ENCODE data around the gene FIGN.
A peak's percentile ranks its signal among the peaks of the same experiment; 100 is the strongest.

FIGN gene, protein sequence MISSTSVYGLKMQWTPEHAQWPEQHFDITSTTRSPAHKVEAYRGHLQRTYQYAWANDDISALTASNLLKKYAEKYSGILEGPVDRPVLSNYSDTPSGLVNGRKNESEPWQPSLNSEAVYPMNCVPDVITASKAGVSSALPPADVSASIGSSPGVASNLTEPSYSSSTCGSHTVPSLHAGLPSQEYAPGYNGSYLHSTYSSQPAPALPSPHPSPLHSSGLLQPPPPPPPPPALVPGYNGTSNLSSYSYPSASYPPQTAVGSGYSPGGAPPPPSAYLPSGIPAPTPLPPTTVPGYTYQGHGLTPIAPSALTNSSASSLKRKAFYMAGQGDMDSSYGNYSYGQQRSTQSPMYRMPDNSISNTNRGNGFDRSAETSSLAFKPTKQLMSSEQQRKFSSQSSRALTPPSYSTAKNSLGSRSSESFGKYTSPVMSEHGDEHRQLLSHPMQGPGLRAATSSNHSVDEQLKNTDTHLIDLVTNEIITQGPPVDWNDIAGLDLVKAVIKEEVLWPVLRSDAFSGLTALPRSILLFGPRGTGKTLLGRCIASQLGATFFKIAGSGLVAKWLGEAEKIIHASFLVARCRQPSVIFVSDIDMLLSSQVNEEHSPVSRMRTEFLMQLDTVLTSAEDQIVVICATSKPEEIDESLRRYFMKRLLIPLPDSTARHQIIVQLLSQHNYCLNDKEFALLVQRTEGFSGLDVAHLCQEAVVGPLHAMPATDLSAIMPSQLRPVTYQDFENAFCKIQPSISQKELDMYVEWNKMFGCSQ

DNA sequence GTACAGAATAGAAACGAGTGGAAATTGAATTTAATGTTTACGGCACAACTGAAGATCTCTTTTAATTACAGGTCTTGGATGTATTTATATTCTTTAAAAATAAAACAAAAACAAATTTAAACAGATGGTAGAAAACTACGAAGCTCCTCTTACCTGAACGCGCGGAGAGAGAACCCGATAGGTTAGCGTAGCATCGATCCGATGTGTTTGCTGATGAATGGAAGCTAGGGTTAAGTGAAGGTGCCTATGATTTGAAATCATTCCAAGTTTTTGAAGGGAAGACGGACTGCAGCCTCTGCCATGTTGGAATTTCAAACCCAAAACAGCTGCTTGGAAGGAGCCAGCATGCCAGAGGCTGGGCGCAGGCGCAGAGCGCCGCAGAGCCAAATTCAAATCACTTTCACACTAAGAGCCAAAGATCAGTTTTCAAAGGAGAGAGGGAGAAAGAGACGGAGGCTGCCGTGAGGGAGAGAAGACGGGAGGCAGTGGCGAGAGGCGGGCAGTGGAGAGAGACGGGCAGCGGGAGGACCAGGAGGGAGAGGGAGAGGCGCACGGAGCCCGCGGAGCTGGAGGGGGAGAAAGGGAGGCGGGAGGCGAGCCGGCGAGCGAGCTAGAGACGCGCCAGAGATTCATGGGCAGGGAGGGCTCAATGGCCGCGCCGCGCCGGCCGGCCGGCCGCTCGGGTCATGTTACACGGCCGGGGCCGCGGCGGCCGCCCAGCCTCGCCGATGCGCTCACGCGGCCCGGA is at the start of gene FIGN:
TSS of gene FIGN (minus strand) at position 324 of the 748 bp plus-strand sequence. CDS start 1,081 bp downstream, outside the sequence.
- H3K4me3 ChIP-seq (ENCODE audit: low read depth, low read length), result peak within 1 kb of the TSS; percentile 72
- TF ChIP-seq, protein P1, sequence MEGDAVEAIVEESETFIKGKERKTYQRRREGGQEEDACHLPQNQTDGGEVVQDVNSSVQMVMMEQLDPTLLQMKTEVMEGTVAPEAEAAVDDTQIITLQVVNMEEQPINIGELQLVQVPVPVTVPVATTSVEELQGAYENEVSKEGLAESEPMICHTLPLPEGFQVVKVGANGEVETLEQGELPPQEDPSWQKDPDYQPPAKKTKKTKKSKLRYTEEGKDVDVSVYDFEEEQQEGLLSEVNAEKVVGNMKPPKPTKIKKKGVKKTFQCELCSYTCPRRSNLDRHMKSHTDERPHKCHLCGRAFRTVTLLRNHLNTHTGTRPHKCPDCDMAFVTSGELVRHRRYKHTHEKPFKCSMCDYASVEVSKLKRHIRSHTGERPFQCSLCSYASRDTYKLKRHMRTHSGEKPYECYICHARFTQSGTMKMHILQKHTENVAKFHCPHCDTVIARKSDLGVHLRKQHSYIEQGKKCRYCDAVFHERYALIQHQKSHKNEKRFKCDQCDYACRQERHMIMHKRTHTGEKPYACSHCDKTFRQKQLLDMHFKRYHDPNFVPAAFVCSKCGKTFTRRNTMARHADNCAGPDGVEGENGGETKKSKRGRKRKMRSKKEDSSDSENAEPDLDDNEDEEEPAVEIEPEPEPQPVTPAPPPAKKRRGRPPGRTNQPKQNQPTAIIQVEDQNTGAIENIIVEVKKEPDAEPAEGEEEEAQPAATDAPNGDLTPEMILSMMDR (IDR thresholded peaks at IDR 0.05; ENCODE audit: low read depth, low read length), result no peak

DNA sequence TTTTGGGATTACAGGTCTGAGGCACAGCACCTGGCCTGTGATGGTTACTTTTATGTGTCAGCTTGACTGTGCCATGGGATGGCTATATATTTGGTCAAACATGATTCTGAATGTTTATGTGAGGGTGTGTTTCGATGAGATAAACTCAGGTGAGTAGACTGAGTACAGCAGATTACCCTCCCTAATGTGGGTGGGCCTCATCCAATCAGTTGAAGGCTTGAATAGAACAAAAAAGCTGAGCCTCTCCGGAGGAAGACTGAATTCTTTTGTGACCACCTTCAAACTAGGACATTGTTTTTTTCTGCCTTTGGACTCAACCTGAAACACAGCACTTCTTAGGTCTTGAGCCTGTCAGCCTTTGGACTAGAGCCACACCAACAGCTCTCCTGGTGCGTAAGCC is 49.4 kb upstream of the FIGN start:
- no peak overlapping the region for H3K4me3 ChIP-seq (ENCODE audit: low read depth, low read length)
- TF ChIP-seq, protein P1 (IDR thresholded peaks at IDR 0.05; ENCODE audit: low read depth, low read length), result no peak

DNA sequence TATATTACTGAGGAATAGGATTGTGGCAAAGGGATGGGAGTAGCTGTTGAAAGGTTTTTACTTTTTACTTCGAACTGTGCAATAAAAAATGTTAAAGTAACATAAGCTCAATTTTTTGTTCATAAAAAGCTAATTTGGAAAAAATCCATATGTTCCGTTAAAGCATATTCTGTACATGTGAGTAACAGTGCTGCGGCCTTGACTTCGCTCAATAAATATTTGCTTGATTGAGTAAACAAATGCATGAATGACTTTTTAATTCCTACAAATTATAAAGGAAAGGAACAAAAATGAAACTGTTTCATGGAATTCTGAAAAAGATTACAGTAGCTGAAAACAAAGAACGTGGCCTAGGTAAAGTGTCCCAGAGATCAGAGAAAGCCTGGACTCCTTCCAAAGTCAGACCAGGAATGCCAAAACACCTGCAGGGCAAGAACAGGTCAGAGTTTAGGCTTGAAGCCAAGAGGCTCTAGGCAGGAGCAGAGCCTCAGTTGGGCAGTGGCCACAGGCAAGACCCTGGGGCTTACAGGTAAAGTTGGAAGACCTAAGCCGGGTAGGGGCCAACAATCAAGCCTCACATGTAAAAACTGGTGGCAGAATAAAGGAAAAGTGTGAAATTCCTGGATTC is 44.3 kb upstream of the FIGN start:
- TF ChIP-seq, protein P1 (IDR thresholded peaks at IDR 0.05; ENCODE audit: low read depth, low read length), result no peak
- H3K4me3 ChIP-seq (ENCODE audit: low read depth, low read length), result no peak overlapping the region

DNA sequence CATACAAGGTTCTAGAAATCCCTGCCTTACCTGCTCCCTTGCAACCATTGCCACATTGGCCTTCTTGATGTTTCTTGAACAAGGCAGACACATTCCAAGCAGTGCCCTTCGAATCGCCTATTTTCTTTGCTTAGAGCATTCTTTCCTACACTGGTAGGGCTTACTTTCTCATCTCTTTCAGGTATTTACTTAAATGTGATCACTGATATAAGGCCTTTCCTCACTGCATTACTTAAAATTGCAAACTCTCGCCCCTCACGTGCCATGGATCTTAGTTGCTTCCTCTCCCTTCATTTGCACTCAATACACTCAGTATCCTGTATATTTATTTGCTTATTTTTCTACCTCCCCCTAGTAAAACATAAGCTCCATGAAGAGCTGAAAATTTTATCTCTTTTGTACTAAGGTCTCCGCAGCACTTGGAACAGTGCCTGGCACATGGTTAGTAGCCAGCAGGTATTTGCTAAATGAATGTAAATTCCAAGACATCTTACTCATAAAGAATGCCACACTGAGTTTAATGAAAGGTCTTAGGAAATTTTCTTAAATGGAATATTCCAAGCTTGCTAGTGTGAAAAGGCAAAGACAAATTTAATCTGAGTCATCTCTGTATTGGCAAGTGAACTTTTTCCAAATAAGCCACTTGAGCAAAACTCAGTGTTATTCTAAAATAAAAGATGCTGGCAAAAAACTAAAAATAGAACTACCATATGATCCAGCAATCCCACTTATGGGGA is 42.4 kb upstream of the FIGN start:
- TF ChIP-seq, protein P1 (IDR thresholded peaks at IDR 0.05; ENCODE audit: low read depth, low read length), result no peak
- H3K4me3 ChIP-seq (ENCODE audit: low read depth, low read length), result no peak overlapping the region

DNA sequence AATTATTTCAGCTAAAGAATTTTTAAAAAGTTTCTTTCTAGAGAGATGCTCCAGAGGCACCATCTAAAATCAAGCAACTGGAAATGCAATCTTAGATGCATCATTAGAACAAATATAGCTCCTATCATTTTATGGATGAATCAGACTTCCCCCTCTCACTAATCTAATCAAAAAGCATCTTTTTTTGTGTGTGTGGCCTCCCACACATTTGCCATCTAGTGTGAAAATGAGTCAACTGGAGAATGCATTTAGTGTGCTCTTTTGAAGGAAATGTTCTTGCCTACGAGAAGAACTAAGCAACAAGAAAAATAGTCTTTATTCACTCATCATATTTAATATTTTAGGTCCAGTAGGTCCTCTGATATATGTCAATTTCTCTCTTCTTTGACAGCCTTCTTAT is 39.5 kb upstream of the FIGN start:
- no peak overlapping the region for H3K4me3 ChIP-seq (ENCODE audit: low read depth, low read length)

DNA sequence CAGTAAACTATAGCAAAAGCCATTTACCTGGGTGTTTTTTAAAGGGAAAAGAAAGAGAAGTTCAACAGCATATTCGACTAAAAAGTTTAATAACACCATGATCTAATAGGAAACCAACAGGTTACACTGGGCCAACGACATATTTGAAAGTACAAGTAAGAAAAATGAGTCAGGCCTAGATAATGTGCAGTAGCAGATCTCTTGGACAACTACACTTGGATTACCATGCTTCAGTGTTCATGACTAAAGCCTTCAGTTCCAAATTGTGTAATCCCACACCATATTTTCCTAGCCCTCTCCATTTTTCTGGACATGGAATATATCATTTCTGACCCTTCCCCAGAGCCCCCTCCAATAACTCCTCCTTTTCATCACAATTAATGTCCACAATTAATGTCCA is 39.1 kb upstream of the FIGN start:
- H3K4me3 ChIP-seq (ENCODE audit: low read depth, low read length), result no peak overlapping the region
- TF ChIP-seq, protein P1 (IDR thresholded peaks at IDR 0.05; ENCODE audit: low read depth, low read length), result no peak

More for the DNA sequence above, 39.5 kb upstream of the FIGN start:
- TF ChIP-seq, protein P1 (IDR thresholded peaks at IDR 0.05; ENCODE audit: low read depth, low read length), result no peak

Data from WI38 (cell line).